ENCODE results near the gene ZNF891.

The ZNF891 gene

DNA sequence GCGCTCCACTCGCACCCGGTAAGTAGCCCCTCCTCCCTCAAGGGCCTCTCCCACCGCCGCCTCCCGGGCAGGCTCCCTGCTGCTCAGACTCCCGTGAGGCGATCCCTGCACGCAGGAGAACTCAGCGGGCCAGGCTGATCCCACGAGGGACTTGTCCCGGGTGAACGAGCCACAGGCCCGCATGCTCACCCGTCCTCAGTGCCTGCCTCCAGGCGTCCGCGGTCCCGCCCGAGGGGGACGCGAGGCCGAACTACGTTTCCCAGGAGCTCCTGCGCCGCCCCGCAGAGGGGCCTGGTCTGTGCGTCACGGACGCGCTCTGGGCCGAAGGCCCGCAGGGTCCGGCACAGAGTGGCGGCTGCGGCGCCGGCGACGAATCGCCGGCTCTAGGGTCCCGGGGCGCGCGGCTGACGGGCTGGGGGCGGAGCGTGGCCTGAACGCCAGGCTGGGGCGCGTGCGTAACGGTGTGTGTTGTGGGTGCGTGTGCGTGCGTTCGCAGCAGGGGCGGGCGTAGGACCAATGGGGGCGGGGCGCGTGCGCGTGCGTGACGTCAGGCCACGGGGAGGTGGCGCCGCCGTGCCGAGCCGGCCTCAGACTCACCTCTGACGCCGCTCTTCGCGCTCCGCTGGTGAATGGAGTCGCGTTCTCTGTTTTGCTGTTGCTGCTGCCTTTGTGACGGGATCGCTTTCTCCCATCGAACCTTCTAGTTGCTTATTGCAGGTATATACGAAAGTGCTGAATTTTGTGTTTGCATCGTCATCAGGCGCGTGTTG, at the start of gene ZNF891, which contains the start of gene ZNF10:
ZNF891 (minus strand) TSS at position 237 of the 770 bp plus-strand sequence. CDS start 8,356 bp downstream, outside the sequence.
ZNF10 (plus strand) TSS at position 590 of the 770 bp plus-strand sequence. CDS start 13,866 bp downstream, outside the sequence.
- peak within 1 kb of the TSS; percentile 95 for H3K4me3 ChIP-seq (ENCODE audit: low read length)
- DNase-seq (ENCODE audit: low read depth), result peak; percentile 89
- TF ChIP-seq, protein P1, sequence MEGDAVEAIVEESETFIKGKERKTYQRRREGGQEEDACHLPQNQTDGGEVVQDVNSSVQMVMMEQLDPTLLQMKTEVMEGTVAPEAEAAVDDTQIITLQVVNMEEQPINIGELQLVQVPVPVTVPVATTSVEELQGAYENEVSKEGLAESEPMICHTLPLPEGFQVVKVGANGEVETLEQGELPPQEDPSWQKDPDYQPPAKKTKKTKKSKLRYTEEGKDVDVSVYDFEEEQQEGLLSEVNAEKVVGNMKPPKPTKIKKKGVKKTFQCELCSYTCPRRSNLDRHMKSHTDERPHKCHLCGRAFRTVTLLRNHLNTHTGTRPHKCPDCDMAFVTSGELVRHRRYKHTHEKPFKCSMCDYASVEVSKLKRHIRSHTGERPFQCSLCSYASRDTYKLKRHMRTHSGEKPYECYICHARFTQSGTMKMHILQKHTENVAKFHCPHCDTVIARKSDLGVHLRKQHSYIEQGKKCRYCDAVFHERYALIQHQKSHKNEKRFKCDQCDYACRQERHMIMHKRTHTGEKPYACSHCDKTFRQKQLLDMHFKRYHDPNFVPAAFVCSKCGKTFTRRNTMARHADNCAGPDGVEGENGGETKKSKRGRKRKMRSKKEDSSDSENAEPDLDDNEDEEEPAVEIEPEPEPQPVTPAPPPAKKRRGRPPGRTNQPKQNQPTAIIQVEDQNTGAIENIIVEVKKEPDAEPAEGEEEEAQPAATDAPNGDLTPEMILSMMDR (conservative IDR thresholded peaks at IDR 0.05; ENCODE audit: low read depth, low read length), result no peak

DNA sequence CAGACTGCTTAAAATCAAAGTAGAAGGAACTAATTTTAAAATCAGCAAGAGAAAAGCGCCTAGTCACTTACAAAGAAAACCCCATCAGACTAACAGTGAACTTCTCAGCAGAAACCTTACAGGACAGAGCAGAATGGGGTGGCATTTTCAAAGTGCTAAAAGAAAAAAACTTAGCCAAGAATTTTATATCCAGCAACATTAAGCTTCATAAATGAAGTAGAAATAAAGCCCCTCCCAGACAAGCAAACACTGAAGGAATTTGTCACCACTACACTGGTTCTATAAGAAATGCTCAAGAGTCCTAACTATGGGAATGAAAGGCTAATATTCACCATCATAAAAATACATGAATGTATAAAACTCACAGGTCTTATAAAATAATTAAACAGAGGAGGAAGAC, 44.8 kb upstream of the ZNF891 start:
- H3K4me3 ChIP-seq (ENCODE audit: low read length), result no peak overlapping the region
- DNase-seq (ENCODE audit: low read depth), result no peak
- TF ChIP-seq, protein P1 (conservative IDR thresholded peaks at IDR 0.05; ENCODE audit: low read depth, low read length), result no peak

DNA sequence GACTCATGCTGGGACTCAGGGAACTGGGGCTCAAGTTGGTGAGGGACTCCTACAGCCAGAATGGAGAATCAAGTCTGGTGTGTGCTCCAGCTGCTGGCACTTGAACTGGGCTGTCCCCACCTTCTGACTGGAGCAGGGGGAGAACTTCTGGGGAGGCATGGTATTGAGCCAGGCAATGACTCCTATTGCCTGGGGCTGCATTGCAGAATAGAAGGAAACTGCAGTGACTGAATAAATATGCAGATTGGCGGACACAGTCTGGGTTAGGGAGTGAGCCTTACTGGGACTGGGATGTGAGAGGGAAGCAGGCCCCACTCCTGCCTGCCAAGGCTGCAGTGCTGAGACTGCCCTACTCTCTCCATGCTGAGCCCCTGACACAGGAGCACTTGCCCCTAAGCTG, 42.4 kb upstream of the ZNF891 start:
- TF ChIP-seq, protein P1 (conservative IDR thresholded peaks at IDR 0.05; ENCODE audit: low read depth, low read length), result no peak
- no peak overlapping the region for H3K4me3 ChIP-seq (ENCODE audit: low read length)
- DNase-seq (ENCODE audit: low read depth), result no peak

DNA sequence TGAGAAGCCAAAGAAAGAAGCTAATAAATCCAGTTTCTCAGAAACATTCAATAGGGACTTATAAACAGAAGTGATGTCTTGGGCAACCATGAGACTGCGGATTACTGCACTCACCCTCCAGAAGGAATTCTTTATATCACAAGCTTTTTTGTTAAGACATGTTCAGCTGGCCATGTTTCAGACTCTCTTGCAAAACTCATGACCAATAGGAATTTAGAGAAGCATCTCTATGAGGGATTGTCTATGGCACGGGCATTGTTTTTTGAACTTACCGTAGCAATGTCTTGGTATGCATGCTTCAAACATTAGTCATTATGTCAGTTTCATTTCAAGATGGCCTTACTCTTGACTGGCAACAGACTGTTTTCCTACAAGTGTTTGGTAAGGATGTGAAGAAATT, 35.7 kb upstream of the ZNF891 start:
- DNase-seq (ENCODE audit: low read depth), result no peak
- no peak overlapping the region for H3K4me3 ChIP-seq (ENCODE audit: low read length)
- TF ChIP-seq, protein P1 (conservative IDR thresholded peaks at IDR 0.05; ENCODE audit: low read depth, low read length), result no peak

DNA sequence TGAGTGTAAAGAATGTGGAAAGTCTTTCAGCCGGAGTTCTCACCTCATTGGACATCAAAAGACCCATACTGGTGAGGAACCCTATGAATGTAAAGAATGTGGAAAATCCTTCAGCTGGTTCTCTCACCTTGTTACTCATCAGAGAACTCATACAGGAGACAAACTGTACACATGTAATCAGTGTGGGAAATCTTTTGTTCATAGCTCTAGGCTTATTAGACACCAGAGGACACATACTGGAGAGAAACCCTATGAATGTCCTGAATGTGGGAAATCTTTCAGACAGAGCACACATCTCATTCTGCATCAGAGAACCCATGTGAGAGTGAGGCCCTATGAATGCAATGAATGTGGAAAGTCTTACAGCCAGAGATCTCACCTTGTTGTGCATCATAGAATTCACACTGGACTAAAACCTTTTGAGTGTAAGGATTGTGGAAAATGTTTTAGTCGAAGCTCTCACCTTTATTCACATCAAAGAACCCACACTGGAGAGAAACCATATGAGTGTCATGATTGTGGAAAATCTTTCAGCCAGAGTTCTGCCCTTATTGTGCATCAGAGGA, 26.1 kb upstream of the ZNF891 start:
- TF ChIP-seq, protein P1 (conservative IDR thresholded peaks at IDR 0.05; ENCODE audit: low read depth, low read length), result no peak
- no peak overlapping the region for H3K4me3 ChIP-seq (ENCODE audit: low read length)
- no peak for DNase-seq (ENCODE audit: low read depth)

DNA sequence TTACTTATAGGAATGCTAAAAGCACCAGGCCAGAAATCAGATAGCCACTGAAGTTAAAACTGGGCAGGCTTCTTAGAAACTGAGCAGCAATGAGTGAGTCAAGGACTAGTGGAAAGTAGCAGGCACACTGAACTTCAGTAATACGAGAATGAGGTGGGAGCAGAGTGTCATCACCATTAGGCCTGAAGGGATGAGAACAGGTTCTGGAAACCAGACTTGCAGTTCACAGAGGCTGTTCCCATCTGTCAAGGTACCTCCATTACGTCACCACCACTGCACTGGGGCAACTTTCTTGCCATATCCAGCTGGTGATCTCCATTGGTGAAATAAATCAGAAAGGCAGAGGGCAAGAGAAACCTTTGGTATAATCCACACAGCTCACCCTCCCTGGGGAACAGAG, 15.9 kb upstream of the ZNF891 start:
- TF ChIP-seq, protein P1 (conservative IDR thresholded peaks at IDR 0.05; ENCODE audit: low read depth, low read length), result no peak
- H3K4me3 ChIP-seq (ENCODE audit: low read length), result no peak overlapping the region
- no peak for DNase-seq (ENCODE audit: low read depth)

DNA sequence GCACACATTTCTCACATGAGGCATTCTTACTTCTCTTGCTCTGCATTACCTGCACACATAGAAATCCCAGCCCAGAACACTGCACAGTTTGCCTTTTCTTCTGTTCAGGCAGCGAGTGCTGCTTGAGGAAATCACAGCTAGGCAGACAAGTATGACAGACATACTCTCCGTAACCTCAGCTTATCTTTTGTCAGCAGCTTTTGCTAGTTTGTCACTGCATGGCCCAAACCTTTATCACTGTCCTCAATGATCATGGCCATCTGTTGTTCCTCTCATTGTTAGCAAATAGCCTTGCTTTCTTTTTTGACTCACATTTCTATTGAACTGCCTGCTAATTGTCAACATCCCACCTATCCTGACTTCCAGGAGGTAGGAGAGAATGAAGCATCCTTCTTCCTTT, 5.7 kb upstream of the ZNF891 start:
- no peak for DNase-seq (ENCODE audit: low read depth)
- TF ChIP-seq, protein P1 (conservative IDR thresholded peaks at IDR 0.05; ENCODE audit: low read depth, low read length), result no peak
- no peak overlapping the region for H3K4me3 ChIP-seq (ENCODE audit: low read length)
